Fibroblast of skin of left biceps (primary cell): ENCODE data around the gene CTNND2.

Source experiments
- DNase-seq, 2 experiments: peaks; one replicate each; pipeline ENCODE4 v3.0.0-alpha.2; 2013; ENCODE audit warnings: low read depth in 2 of 2

The CTNND2 gene

DNA sequence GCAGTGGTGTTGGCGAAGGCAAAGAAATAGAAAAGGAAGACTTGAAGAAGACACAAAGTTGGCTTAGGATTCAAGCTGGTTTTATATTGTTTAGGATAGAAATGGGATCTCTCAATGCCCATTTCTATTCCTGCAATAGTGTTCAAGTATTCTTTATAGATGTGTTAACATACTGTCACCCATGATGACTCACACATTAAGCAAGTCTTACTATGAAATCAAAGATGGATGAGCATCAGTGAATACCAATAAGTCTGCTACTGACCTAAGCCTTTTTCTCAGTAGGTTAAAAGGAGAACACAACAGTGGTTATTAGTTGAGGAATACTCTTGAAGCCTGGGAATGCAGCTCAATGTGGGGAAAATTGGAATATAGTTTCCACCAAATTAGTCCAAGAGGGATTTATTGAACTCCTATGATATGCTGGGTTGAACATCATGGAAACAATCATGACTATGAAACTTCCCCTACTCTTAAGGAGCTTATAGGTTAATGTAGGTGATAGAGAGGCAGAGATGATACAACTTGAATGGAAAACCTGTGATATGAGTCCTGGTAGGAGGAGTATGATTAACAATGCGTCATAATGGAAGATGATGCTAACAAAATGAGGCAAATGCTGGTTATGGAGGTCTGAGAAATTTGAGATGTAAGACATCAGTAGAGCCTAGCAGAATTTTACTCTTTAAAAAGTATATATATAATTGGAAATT is 726.1 kb downstream of the CTNND2 start:
- no peak for DNase-seq

DNA sequence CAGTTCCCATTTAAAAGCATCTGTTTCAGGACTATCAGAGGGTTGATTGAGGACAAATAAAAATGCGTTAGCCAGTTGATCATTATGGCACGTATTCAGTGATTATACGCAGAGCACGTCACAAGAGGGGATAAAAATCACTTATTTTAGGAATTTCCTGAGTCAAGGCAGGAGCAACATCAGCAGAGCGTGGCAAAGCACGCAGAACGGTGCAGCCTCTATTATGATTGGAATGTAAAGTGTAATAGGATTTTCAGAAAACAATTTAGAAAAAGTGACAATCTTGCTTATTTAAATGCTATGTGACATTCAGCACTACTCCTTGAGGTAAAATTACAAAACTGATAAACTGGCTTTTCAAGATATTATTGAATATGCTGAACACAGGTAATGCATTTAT is 729.7 kb downstream of the CTNND2 start:
- DNase-seq: no peak

DNA sequence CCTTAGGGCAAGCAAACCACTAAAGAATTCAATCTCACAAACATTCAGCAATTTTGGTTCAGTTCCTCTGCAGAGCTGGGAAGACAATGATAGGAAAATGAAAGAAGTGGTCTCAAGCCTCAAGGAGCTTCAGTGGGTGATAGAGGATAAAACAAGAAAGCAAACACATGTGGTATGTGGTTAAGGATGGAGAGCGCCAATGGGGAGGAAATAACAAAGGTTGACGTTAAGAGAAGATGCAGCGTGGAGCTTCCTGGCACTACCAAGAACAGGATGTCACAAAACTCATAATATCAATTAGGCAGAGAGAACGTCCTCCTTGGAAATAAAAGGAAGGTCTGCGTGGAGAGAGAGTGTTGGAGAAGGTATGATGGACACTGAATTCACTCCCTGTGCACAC is 731.8 kb downstream of the CTNND2 start:
- DNase-seq: no peak

DNA sequence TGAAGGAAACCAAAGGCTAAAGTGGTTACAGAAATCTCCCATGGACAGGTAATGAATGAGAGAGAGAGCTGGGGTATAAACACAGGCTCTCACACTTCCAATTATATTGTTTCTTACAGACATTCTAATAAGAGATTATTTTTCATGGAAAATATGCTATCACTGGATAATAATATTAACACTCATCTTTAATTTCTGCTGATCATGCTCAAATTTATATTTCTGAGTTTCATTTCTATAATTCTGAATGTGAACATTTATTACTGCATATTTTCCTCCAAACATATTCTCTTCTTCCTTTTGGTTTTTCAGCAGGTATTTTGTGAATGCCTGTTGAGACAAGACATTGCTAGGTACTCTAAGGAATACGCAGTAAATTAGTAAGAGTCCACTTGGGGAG is 733.0 kb downstream of the CTNND2 start:
- no peak for DNase-seq

DNA sequence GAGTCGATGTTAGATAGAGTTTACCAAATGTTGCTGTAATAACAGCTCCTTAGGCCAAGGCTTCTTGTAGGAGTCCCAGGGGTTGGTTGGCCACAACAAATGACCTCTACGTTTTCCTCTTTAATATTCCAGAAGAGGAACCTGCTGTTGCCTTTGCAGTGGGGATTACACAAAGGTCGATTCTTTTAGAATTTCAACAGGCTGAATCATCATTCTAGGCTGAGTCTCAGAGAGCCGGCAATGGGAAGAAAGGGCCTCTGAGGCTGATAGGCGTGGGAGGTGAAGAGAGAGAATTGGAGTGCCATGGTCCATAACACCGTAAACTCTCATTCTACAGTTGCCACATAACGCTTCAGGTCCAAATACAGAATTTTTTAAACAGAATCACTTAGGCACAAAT is 737.3 kb downstream of the CTNND2 start:
- DNase-seq: no peak

DNA sequence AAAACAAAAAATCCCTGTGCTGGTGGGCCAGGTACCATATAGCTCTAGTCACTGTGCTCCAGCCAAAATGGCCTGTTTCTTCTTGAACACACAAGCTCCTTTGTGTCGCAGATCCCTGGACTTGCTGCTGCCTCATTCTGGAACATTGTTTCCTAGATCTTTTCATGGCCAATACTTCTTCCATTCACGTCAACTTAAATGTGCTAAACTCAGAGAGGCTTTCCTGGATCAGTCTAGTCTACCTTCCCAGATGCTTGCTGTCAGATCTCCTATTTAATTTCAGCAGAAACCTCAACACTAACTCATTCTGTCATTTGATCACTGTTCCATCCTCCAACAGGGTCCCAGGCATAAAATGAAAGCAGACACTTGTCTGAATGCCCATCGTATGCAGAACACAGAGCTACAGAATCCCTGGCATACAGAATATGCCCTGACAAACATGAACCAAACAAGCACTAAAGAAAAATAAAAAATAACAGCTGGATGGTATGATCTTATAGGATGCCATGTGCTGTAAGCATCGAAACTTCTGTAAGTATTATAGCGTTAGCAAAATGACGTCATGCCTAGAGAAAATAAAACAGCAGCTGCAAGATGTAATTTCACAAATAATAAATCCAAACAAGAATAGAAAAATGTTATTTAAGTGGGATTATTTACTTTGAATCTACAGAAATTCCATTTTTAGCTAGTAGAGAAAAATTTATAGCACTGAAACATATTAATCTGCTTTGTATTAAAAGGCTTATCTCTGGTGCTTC is 739.5 kb downstream of the CTNND2 start:
- DNase-seq: no peak

DNA sequence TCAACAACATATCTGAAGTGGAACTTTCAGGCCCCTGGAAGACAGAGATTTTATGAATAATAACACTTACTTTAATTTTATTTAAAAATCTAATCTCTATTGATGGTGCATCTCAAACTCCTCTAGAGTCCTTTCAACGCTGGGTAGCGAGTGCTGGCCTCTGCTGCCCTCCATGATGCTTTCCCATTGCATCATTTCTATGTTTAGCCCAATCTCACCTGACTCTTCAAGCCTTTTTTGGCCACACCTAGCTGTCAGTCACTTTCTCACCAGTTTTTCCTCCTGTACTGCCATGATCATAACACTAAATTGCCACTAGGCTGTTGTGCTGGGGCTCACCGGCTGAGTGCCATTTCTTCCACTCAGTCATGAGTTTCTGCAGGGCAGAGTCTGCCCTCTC is 747.1 kb downstream of the CTNND2 start:
- no peak for DNase-seq

DNA sequence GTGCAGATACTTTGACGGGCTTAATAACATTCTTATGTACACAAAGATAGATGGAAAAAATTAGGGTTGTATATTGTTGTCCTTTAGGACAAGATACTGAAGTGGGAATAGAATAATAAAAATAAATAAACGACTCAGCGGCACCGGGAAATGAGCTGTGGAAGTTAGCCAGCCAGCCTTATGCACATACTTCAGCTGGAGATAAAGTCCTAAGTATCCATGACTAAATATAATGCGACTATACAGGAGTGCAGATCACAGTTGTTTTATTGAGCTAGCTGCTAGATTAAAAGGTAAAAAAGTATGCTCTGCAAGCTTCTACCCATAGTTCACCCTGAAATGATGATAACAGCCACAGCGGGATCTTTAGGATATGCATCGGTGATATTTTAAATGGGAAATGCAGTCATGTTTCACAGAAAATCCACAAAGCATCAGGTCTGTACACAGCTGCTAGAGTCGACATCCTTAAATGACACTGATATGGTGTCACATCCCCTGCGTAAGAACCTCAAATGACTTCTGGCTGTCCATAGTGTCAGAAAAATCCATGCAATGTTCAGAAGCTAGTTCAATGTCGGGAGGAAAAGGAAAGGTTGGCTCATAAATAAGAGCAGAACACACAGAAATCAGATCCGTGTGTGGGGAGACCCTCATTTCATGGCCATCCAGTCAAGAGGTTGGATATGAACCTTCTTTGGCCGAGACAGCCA is 750.4 kb downstream of the CTNND2 start:
- no peak for DNase-seq

DNA sequence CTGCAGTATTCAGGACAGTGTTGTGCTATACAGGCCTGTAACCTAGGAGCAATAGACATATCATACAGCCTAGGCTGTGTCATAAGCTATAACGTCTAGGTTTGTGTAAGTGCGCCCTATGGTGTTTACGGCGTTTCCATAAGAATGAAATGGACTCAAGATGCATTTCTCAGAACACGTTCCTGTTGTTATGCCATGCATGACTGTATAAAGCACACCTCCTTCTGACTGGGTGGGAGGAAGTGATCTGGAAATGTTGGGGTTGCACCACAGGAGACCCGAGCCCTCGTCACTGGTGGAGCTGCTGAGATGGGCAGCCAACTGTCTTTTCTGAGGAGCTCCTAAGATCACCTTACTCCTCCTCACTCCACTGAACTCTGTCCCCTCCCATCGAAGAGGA is 751.9 kb downstream of the CTNND2 start:
- DNase-seq: no peak

DNA sequence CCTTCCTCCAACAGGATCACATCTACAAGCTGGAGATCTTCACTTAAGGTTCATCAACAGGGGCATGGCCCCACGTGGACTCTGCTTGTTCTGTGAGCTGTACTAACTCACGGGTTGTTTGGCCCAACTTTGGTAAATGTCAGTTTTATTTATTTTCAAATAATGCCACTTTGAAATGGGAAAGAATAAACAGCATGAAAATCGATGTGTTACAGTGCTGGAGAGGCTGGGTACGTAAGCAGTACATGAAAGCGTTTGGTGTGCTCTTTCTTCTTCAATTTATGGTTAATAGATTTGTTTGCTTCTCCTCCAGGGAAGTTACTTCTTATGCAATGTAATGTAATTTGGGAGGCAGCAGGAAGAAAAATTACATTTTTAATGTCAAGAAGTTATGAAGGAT is 753.3 kb downstream of the CTNND2 start:
- DNase-seq: no peak

DNA sequence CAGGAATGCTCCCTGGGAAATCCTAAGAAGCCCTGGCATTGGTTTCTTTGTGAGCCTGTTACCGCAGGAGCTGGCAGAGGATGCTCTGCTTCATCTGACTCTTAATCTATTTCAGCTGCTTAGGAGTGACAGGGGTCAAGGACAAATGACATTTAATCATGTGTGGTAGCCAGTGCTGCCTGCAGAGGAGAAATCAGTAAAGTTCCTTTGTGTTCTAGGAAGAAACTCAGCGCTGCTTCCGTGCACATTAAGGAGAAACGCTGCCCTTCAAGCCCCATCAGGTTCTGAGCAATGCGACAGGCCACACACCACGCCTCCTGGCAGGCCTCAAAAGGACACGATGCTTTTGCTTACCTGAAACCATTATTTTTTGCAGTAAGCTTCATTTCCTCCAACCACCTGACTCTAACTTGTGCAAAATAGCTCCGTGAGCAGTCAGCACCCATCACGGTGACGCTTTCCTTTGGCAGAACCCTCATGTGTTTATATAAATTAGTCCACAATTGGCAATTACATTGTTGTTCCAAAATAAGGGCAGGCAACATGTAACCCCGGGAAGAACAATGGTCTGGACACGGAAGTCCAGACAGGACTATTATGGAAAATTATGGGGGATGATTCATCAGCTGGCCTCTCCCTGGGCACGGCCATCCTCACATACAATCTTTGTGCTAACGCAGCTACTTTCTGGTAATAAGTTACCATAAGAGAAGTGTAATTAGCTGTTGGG is 755.3 kb downstream of the CTNND2 start:
- DNase-seq: no peak

DNA sequence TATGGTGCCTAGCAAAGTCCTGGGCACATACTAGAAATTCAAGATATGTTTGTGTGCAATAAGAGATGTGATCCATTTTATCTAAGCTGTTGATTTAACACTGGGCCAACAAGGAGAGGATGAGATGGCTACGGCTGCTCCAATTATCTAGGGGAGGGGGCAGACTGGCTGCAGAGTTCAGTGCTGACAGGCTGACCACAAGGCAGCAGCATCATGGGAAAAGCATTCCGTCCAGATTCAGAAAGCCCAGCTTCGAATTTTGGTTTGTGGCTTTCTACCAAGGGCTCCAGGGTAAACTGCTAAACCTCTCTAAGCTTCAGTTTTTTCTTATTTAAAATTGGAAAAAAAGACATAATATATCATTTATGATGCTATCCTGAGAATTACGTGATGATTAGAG is 758.1 kb downstream of the CTNND2 start:
- no peak for DNase-seq

DNA sequence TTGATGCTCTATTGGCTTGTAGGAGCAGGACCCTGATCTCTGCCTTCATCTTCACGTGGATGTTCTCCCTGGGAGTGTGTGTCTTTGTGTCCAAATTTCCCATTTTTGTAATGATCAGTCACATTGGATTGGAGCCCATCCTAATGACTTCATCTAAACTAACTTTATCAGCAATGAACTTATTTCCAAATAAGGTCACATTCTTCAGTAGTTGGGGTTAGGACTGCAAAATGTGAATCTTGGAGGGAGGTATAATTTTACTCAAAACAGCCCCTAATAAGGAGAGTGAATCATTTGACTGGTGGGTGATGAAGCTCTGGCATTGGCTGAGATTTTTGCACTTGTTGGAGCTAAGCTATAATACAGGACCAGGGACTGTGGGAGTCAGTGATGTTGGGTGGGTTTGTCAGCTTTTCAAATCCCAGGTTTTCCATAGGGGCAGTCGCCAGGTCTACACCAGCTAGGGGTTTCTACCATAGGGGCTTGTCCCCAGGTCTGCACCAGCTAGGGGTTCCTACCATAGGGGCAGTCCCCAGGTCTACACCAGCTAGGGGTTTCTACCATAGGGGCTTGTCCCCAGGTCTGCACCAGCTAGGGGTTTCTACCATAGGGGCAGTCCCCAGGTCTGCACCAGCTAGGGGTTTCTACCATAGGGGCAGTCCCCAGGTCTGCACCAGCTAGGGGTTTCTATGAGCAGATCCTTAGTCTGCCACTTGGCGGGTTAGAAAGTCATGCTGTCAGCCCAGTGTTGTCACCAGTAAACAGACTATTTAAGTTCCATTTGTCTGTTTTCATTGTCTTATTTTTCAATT is 760.6 kb downstream of the CTNND2 start:
- DNase-seq: no peak

DNA sequence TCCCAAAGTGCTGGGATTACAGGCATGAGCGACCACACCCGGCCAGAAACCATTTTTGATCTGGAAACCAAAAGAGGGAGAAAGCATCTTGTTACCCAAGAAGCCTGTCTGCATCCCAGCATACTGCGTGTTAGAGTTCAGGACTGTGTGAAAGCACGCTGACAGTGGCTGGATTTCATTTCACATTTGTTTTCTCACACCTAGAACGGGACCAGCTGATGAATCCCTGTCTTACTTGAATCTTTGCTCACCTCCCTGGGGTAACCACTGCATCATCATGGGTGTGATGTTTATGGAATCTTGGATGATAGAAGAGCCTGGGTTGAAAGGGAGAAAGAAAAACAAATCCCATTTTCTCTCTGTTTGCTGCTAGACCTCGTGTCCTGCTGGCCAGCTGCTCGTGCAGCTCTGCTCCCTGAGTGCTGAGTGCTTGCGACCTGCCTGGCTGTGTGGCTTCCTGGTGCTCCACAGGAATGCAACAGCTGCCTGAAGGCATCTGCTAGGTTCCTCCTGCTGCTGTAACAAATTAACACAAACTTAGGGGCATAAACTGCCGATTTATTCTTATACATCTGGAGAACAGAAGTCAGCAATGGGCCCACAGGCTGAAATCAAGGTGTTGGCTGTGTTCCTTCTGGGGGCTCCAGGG is 764.9 kb downstream of the CTNND2 start:
- no peak for DNase-seq

DNA sequence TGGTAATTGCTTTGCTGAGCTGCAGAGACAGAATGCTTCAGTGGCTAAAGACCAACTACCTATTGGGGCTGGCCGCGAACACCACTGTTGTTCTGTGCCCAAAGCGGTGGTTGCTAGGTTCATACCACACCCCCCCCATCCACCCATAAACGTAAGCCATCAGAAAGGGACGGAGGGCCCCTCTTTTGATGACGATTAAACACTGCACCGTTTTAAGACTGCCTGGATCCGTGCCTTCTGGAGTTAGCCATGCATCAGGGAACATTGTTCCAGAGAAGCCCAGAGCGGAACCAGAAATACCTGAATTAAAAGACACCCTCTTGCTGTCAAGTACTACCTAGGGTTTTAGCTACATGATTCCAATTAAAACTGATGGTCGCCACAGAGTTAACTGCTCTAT is 774.1 kb downstream of the CTNND2 start:
- no peak for DNase-seq

DNA sequence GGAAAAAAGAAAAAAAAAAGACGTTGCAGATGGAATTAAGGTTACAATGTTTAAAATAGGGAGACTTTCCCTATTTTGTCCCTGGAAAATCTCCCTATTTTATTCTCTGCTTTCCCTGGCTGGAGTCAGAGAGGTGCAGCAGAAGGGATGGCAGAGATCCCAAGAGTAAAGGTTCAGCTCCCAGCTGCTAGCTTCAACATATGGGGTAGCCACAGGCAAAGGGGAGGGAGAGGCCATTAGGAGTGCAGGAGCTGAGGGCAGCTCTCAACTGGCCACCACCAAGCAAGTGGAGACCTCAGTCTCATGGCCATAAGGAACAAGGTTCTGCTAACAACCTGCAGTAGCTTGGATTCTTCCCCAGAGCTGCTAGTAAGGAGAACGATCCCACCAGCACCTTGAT is 776.2 kb downstream of the CTNND2 start:
- DNase-seq: no peak

DNA sequence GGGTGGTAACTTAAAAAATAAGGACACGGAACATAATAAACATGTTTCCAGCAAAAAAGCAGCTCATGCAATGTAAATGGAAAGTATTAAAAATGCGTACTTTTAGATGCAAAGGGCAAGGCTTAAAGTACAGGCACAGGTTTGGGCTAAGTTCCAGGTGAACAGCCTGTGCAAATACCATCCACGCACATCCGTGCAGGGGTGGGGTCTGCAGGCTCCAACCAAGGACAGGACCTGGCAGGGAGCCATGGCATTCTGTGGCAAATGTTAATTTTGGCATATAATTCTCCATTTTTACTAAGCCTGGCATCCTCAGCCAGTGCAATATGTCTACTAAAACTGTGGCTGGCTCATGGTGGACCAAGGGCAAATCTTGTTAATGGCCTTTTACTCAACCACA is 777.4 kb downstream of the CTNND2 start:
- DNase-seq: no peak

DNA sequence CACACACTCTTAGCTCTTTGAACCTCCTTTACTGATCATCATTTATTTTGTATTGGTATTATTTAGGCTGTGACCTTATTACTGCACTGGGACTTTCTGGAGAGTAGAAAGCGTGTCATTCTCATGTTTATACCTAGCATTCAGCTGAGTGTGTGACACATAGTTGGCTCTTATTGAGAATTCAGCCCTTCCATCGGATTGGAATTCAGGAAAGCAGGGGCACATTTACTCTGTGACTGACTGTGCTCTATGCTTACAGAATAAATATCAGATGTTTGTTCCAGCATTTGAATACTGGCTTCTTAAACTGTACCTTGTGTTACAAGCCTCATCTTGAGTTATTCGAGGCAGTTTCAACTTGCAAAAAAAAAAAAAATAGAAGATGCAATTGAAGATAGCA is 782.4 kb downstream of the CTNND2 start:
- DNase-seq: no peak

DNA sequence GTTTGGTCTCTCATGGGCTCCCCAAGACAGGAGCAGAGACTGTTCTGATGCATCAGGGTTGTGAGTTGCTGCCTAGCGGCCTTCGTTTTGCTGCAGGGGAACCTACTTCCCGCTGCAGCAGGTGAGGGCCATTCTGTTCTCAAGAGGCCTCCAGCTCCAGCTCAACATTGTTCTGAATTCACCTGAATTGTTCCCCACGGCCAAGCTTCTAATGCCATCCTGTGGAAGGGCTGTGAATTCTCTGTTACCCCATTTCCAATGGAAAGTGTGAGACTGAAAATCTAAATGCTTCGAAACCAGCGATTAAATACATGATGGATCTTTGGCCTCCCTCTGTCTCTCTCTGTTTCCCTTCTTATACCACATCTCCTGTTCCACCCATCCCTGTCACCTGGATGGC is 794.1 kb downstream of the CTNND2 start:
- no peak for DNase-seq

DNA sequence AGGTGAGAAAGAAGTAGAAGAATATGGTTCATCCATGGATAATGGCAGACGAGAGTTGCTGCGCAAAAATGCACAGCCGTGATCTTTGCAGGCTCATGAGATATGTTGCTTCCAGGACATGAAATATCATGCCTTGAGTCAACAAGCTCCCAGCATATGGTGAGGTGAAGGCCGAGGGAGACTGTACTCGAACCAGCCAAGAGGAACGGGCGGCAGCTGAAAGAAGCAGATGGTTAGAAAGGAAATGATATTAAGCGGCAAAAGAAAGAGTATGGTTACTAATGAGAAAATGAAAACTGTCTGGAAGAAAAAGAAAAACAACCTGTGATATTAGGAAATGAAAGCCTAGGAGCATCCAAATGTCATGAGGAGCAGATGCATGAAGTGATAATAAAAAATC is 798.5 kb downstream of the CTNND2 start:
- DNase-seq: no peak

DNA sequence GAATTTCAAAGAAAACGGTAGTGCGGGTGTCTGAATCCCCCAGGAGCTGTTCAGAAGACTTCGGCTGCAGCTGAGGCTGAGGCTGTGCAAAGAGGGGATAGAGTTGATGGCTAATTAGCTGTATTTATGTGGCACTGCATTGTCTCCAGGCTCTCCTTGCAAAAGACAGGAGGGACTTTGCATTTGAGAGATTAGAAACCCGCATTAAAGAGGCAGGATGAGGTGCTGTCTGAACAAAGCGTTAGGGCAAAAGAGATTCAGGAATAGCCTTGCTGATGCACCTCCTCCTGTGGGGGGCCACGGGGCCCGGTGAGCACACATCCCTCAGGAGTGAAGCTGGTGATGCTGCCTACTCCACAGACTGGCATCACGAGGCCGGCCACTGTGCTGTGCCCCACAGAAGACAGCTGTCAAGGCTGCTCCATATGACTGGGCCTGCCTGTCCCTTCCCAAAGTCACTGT is 799.6 kb downstream of the CTNND2 start:
- no peak for DNase-seq
